Ovary (tissue), 9 donors: Measurements from ENCODE around the gene ORC3. TPM values are rescaled to one million over a fixed set of nuclear protein-coding genes. Genes with fewer than 3 reads are reported as not detected.

Experiments used
- DNase-seq, 5 donors: peaks; one replicate each; pipeline ENCODE4 v3.0.0-alpha.2; 2019 to 2020
- H3K27ac ChIP-seq, 2 donors: fragments of 200-600 bp; one replicate each; pipeline versions ENCODE4 v1.5.1 to v1.8.0; 2019 to 2022
- H3K27me3 ChIP-seq: fragments of 200-600 bp; one replicate; pipeline ENCODE4 v1.8.0; 2022
- H3K36me3 ChIP-seq: fragments of 200-600 bp; sonication (generic); one replicate; pipeline ENCODE4 v1.5.1; 2019
- H3K4me1 ChIP-seq: one replicate; pipeline ENCODE4 v1.8.1; 2013; ENCODE audit warnings: mild to moderate bottlenecking, moderate library complexity; ENCODE audit not compliant: insufficient read depth
- H3K4me3 ChIP-seq: fragments of 200-600 bp; sonication (generic); one replicate; pipeline ENCODE4 v1.5.1; 2017
- H3K9me3 ChIP-seq, 2 donors: fragments of 200-600 bp in 1 of 2; sonication (generic) in 1 of 2; one replicate each; pipeline versions ENCODE4 v1.5.1 to v1.8.1; 2013 to 2019; ENCODE audit warnings: mild to moderate bottlenecking in 1 of 2, moderate library complexity in 1 of 2
- CTCF ChIP-seq, 3 donors: fragments of 450-650 bp in 2 of 3; fragments of 200-600 bp in 1 of 3; IDR thresholded peaks; one replicate each; pipeline versions ENCODE4 v1.5.1 to v1.8.0; 2016 to 2022; ENCODE audit warnings: antibody characterized with exemption in 3 of 3, mild to moderate bottlenecking in 1 of 3
- EP300 ChIP-seq: sonication (generic); formaldehyde crosslinking; IDR thresholded peaks from one replicate; pipeline ENCODE4 v1.6.1; 2017; ENCODE audit warnings: antibody characterized with exemption
- POLR2A ChIP-seq: fragments of 450-650 bp; IDR thresholded peaks from one replicate; pipeline ENCODE4 v1.6.1; 2017; ENCODE audit warnings: antibody characterized with exemption, mild to moderate bottlenecking, moderate library complexity
- WGBS, 3 donors: extraction: QIAGEN DNeasy Blood & Tissue Kit in 1 of 3; methylation state at CpG; one replicate each; pipeline versions ENCODE4 v1.1.5 to v1.1.7; 2013 to 2017; 5-methylcytosine and 5-hydroxymethylcytosine counted together
- intact Hi-C, 4 donors: fragments of 100-400 bp; cut with DNase I; formaldehyde crosslinking; loops; one replicate each; pipeline versions ENCODE4 v1.11.0 to v1.15.1; 2022 to 2023
- polyA plus RNA-seq, 2 donors: library from polyadenylated mRNA; stranded (reverse); fragments of 200-250 nt in 1 of 2; fragments of 350-450 nt in 1 of 2; fragmentation: Illumina TruSeq in 1 of 2; extraction: RNeasy Lipid Tissue Mini Kit (QIAGEN cat#74804) in 1 of 2; gene quantifications; one replicate each; pipeline ENCODE4 v1.2.3, GENCODE V29; 2013 to 2014
- total RNA-seq, 7 donors: library from RNA; depleted of rRNA in 2 of 7; stranded (reverse); fragments of >200 nt in 2 of 7; fragmentation: NEBNext Ultra II Directional in 3 of 7; extraction: Animal tissue kit (Norgen Biotek cat#: 25700) in 3 of 7; gene quantifications; one replicate each; pipeline versions ENCODE4 v1.1.0 to v1.2.4, GENCODE V29; 2016 to 2023
- donor health status: DM: no; HTN: no; CAD: no; lungs with moderate emphysema.
- donor health status: DM: no; HTN: no; CAD: no.
- donor health status: Bipolar disorder and iron deficiency.
- donor health status: DM: yes; HTN: yes; CAD: no.
- donor health status: DM: no; HTN: no; CAD: no.
- donor health status: DM: yes; HTN: yes; CAD: no.

The ORC3 gene
- total and polyA plus RNA-seq, 9 donors = 17.4 to 35.8 (median 26.0) TPM

DNA sequence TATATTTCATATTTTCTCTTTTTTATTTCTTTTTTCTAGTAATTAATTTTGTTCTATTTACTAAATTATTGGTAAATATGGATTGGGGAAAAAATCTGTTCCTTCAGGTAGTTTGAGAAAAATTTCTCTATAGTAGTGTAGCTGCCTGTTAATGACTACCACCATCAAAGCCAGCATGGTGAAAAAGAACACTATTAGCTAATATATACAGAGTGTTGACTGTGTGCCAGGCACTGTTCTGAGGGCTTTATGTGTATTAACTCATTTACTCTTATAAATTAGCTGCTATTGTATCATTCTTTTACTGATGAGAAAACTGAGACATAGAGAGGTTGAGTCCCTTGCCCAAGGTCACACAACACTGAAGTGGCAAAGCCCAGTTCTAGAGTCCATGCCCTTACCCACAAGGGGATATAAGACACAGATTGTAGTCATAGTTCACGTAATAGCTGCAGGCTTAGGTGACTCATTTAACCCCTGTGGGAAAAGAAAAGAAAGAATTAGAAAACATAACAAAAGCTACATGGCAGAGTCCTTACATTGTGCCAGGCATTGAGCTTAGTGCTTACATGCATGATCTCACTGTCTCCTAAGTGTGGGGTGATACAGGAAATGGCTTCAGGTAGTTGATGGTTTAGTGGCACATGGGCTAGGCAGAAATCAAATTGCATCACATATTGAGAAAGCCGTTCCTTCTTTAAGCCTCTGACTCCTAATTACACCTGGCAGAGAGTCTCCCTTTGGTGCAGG, 124.3 kb downstream of the ORC3 start:
- no peaks in the 10 kb centered on the region for H3K36me3 ChIP-seq
- intact Hi-C loops = no loop called here
- H3K4me1 ChIP-seq = no peaks in the 10 kb centered on the region
- H3K27ac ChIP-seq = no peak overlapping the region
- H3K9me3 ChIP-seq = no peaks in the 10 kb centered on the region
- TF ChIP-seq EP300 (no peak), POLR2A (no peak), CTCF (IDR thresholded peaks at IDR 0.05) (no peak)
- DNase-seq = no peak
- no peak overlapping the region for H3K4me3 ChIP-seq
- WGBS, 3 donors = 82 to 90% (median 83%) methylated on average over 2 of the region's 2 CpGs
- H3K27me3 ChIP-seq = no peaks in the 10 kb centered on the region

Other genes with a start within 250 kb of the ORC3 start
- gene C6orf163, start 245.3 kb upstream of the ORC3 start, total RNA-seq = 1 to 10 TPM; 1.7 to 4.1 (median 3.6) TPM
- 1 to 10 TPM; 1.3 to 1.6 TPM for gene C6orf163, start 245.3 kb upstream of the ORC3 start, polyA plus RNA-seq
- gene CFAP206, start 182.2 kb upstream of the ORC3 start, total RNA-seq = 1 to 10 TPM in 2 of 7 donors, under 1 TPM in 4, not detected in 1; 0.25 to 9.5 (median 0.73) TPM
- gene CFAP206, start 182.2 kb upstream of the ORC3 start, polyA plus RNA-seq = under 1 TPM; 0.15 to 0.47 TPM
- 10 to 100 TPM; 16.6 to 24.6 (median 21.2) TPM for gene SLC35A1, start 117.2 kb upstream of the ORC3 start, total RNA-seq
- gene SLC35A1, start 117.2 kb upstream of the ORC3 start, polyA plus RNA-seq = 10 to 100 TPM; 21.8 to 23.6 TPM
- 10 to 100 TPM; 14.0 to 30.6 (median 24.6) TPM for gene RARS2, start 148 bp upstream of the ORC3 start, total RNA-seq
- 10 to 100 TPM; 18.8 to 40.4 TPM for gene RARS2, start 148 bp upstream of the ORC3 start, polyA plus RNA-seq
- gene AKIRIN2, start 112.1 kb downstream of the ORC3 start, total RNA-seq = 10 to 100 TPM; 24.3 to 47.3 (median 43.3) TPM
- gene AKIRIN2, start 112.1 kb downstream of the ORC3 start, polyA plus RNA-seq = 10 to 100 TPM; 34.0 to 53.6 TPM